SH-SY5Y (cell line): ENCODE measurements around the gene NSMCE1.

ENCODE experiments used
- GATA2 ChIP-seq: IDR thresholded peaks from 2 replicates; pipeline ENCODE4 v1.6.1; 2011; ENCODE audit warnings: mild to moderate bottlenecking, low read depth, low read length
- GATA3 ChIP-seq: IDR thresholded peaks from 2 replicates; pipeline ENCODE4 v1.6.1; 2011; ENCODE audit warnings: low read depth, mild to moderate bottlenecking, low read length, moderate library complexity

Gene NSMCE1

DNA sequence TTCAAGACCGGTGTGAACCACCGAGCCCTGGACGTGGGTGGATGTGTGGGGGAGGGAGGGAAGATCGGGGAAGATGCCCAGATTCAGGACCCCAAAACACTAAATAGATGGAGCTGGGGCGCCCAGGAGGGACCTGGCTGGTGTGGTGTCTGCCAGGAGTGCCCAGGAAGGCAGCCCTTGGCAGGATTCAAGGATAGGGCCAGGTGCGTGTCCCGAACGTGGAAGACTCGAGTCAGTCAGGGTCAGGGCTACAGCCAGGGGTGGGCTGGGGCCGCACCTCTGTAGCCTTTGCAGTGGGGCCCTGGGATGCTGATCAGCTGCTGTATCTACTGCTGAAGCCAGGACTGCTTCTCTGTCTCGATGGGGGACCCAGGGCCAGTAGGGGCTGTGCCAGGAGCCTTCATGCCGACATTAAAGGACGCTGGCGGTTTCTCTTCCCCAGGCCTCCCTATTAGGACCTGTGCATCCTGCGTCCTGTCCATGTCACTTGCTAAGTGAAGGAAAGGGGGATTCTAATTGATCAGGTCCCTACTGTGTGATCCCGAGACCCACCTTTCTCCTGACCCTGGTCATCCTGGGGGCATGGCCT, 52.2 kb downstream of the NSMCE1 start:
- TF ChIP-seq GATA2 = no peak
- TF ChIP-seq GATA3 = no peak

DNA sequence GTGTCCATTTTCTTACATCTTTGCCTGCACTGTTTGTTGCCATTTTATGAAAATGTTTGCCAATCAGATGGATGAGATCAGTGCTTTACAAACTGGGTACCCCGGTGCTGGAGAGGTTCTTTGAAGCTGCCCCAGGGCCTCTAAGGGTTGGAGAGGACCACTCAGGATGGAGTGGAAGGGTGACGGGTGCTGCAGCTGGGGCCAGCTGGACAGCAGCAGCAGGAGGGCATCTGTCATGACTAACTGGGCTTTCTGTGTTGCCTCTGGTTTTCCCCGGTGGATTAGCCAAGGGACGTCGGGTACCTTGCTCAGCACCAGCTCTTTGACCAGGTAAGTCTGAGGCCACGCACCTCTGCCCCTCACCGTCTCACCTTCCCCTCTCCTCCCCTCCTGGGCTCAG, 52.9 kb downstream of the NSMCE1 start:
- TF ChIP-seq GATA3 (no peak), GATA2 (no peak)

DNA sequence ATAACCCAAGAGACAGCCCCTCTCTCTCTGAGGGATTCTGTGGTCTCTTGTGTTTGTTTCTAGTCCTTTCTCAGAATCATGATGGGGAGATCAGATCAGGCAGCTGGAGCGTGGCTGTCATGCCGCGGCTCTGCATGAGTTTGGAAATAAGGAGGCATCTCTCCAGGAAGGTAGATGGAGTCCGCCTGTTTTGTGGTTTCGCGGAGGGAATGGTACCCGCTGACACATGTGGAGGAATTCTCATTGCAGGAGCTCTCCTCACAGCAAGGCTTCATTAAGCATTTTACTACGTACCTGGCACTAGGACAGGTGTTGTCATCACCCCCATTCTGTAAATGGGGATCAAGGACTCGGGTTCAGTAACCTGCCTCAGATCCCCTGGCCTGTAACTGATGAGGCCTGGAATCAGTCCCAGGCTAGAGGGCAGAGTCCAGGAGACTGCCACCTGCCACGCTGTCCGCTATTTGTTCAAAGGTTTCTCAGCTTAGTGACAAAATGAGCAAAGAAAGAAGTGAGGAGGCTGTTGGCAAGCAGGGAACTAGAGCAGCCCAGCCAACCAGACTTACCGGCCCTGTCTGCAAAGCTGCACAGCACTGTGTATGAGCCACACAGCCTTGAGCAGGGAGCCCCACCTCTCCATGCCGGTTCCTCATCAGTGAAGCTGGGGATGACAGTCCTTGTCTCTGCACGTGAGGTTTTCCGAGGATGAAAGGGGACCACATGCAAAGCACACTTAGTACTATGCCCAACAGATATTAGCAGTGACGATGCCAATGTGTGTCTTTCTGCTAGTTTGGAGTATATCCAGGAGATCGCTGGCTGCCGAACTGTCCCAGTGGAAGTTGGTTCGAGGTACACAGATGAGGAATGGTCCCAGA, 54.2 kb downstream of the NSMCE1 start:
- TF ChIP-seq GATA3 = no peak
- TF ChIP-seq GATA2 = no peak

DNA sequence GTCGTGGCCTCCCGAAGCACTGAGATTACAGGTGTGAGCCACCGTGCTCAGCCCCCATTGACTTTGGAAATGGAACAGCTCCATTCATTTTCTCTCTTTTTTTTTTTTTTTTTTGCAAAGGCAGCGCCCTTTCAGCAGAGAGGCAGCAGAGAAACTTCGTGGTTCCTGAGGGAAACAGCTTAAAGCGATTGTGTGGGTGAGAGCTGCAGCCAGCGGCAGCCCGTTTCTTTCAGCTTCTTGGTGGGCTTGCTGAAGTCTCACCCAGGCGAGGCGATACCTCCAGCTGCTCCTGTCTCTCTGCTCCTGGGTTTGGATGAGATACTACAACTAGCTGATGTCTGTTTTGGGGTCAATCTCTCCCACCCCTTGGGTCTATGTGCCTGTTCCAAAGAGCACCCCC, 57.5 kb downstream of the NSMCE1 start:
- TF ChIP-seq GATA3 (no peak), GATA2 (no peak)

DNA sequence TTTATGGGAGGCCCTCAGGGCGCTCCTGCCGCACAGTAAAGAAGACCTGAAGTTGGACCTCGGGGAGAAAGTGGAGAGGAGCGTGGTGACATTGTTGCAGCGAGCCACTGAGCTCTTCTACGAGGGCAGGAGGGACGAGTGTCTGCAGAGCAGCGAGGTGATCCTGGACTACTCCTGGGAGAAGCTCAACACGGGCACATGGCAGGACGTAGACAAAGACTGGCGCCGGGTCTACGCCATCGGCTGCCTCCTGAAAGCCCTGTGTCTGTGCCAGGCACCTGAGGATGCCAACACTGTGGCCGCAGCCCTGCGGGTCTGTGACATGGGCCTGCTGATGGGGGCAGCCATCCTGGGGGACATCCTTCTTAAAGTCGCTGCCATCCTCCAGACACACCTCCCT, 58.4 kb downstream of the NSMCE1 start:
- TF ChIP-seq GATA3 (no peak), GATA2 (no peak)

DNA sequence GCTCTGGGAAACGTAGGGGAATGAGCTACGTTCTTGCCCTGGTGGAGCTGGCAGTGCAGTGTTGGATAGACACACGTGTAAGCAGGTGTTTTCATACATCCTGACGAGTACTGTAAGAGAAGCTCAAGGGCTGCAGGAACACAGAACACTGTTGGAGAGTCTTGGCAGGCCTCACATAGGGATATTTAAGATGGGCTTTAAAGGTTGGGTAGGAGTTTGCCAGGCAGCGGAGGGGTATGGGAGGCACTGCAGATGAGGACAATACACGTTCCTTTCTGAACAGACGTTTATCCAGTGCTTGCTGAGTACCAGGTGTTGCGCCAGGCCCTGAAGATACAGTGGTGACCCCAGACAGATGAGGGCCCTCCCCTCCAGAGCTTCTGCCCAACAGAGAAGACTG, 59.0 kb downstream of the NSMCE1 start:
- TF ChIP-seq GATA2 = no peak
- TF ChIP-seq GATA3 = no peak

DNA sequence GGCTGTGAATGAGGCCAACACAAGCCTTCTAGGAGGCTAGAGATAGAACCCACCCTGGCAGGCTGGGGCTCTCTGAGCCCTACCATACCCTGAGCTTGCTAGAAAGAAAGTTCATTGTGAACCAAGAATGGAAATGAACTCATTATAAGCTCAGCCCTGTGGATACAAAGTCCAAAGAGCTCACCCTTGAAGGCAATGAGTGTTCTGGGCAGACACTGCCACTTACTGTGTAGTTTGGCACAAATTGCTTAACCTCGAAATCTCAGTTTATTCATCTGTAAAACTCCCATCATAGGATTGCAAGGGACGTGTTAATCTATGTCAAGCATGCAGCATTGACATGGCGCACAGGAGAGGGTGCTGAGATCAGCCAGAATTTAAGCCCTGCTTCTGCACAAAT, 59.8 kb downstream of the NSMCE1 start:
- TF ChIP-seq GATA3 (no peak), GATA2 (no peak)

DNA sequence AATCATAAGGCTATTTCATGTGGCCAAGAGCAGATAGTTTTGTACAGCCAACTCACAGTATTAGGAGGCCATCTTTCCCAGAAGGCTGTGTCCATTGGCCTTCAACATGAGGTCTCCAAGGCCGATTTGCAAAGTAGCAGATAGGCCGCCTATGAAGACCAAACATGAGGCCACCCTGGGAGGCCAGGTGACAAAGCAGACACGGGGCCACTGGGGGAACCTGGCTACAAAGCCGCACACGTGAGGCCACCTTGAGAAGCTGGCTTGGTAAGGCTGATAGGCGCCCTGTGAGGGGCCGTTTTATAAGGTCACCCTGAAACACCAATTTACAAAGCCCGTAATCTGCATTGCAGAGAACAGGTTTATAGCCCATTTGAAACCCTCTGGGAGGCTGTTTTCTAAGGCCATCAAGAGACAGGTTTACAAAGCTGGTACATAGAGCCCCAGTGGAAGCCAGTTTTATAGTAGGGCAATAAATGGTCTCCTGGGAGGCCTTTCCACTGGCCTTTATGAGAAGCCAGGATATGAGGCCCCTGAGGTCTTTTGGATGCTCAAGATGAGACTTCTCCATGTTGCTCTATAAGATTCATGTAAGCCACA, 60.4 kb downstream of the NSMCE1 start:
- no peak for TF ChIP-seq GATA2
- no peak for TF ChIP-seq GATA3

DNA sequence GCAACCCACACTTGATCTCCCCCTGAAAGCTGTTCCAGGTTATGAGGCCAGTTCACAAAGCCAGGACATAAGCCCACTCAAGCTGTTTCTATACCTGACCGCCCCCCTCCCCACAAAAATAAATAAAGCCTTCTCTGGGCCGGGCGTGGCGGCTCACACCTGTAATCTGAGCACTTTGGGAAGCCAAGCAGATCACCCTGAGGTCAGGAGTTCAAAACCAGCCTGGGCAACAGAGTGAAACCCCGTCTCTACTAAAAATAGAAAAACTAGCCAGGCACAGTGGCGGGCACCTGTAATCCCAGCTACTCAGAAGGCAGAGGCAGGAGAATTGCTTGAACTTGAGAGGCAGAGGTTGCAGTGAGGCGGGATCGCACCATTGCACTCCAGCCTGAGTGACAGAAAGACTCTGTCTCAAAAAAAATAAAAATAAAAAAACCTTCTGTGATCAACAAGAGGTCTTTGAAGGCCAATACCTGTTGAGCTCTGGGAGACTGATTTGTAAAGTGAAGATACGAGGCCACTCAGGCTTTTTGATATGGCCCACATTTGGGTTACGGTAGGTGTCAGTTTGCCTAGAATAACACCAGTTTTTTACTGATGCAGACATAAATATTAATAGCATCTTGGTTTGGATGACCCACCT, 63.0 kb downstream of the NSMCE1 start:
- TF ChIP-seq GATA3 = no peak
- TF ChIP-seq GATA2 = no peak

DNA sequence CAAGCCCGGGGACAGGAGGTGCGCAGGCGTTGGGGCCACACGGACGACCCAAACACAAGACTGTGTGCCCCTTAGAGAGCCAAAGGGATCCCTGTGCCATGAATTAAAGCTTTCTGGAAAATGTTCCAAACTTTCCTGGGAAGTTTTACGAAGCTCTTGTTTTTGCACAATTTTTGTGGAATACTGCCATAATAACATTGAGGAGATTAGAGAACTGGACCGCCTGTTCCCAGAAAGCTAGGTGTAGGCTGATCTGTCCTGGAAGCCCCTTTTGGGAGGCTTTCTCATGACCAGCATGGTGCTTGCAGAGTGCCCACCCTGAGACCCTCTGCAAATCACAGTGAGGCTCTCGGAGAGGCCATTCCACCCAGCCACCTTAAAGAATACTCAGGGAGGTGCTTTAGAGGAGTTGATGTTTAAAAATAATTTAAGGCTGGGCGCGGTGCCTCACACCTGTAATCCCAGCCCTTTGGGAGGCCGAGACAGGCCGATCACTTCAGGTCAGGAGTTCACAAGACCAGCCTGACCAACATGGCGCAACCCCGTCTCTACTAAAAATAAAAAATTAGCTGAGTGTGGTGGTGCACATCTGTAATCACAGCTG, 64.2 kb downstream of the NSMCE1 start:
- TF ChIP-seq GATA3 = no peak
- TF ChIP-seq GATA2 = no peak

DNA sequence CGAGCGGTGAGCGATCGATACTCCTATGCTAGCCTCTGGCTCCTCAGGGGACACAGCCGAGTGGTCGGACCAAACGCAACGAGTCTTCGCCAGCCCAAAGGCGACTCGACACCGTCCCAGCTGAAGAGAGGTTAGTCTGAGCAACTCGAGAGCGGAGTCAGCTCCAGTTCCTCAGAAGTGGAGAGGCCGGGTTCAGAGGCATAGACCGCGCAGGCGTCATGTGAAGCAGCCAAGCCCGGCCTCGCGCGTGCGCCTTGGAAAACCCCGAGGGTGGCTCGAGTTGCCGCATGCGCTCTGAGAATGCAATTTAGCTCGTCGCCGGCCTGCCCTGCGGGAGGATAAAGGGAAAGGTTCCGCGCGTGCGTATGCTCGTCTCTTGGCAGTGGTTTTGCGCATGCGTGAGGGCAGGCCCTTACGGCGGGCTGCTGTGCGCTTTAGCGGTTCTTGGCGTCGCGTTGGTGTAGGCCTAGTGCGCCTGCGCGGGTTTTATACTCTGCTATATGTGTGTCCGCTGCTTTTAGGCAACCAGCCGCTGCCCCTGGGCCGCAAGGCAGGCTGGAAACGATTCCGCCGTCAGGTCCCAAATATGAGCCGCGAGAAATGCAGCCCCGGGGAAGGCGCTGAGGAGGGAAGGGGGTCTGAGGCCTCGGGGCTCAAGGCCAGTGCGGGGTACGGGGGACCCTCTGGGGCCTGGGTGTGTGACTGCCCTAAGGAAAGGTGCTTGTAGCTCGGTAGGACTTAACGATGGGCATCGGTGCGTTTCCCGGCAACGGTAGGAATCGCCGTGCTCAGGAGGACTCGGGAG, 64.9 kb downstream of the NSMCE1 start, which contains the start of gene KDM8:
TSS of gene KDM8 (plus strand) at position 20 of the 805 bp plus-strand sequence. CDS start 6,598 bp downstream, outside the sequence.
- TF ChIP-seq GATA2 (0 out of 2 replicates have a peak, but pooled peaks have one; percentile 13), GATA3 (no peak)

DNA sequence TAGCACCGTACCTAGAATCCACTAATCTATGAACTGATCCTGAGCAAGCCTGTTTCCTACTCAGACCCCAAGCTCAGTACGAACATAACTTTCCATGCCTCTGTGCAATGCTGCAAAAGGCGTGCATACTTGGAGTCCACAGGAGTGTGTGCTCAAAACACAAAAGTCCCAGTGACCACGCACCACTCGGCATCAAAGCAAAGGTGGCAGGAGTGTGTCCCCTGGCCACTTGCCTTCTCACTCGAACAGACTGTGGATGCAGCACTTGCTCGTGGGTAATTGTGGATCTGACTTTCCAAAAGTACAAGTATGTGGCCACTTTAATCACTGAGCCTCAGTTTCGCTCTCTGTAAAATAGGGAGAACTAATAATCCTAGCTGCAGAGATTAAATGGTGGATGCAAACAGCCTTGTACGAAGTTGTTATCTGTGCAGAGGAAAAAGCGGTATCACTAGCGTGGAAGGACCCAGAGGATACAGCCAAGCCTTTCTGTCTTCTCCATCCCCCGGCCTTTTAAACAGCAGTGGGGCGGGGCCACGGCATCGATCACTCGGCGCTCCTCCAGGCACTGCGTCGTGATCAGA, 65.6 kb downstream of the NSMCE1 start:
- TF ChIP-seq GATA3 (no peak), GATA2 (no peak)

DNA sequence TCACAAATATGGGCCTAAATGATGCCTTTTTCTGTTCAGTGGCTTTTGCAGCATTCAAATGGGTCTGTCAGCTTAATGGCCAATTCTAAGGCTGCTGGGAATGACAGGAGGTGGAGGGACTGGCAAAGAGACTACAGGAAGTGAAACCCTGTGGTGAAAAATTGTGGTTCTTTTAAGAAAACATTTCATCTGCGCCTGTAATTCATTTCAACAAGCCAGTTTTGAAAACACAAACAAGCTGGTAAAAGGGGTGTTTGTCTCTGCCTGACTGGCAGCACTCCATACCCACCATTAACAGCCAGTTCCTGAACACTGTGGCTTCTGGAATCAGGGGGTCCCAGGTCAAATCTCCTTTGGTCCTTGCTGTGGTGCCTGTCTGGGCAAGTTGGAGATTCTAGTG, 68.8 kb downstream of the NSMCE1 start:
- TF ChIP-seq GATA2 (no peak), GATA3 (no peak)

DNA sequence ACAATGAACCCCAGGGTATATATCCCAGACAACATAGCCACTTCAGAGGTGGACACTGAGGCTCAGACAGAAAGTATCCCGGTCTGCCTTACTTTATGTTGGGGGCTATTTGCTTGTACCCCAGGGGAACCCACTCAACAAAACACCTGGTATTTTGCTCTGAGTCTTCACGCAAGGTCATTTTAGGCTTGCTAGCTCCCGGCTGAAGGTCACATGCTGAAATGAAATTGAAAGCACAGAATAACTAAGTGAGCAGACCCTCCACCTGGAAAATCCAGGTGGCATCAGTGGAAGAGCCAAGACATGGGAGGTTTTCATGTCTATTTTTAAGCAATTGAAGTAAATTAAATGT, 69.4 kb downstream of the NSMCE1 start:
- TF ChIP-seq GATA2 (no peak), GATA3 (no peak)
